Left ventricle myocardium inferior (tissue), 1 donor: Measurements from ENCODE around the gene CAMSAP3. TPM values are rescaled to one million over a fixed set of nuclear protein-coding genes. Genes with fewer than 3 reads are reported as not detected.
"Not testable (repeated sequence)": the region's sequence is repeated elsewhere in the genome, so short reads cannot be mapped to it uniquely, and the experiment has no call there.

Experiments used
- DNase-seq: peaks from one replicate; pipeline ENCODE4 v3.0.0-alpha.2; 2020
- H3K27ac ChIP-seq: fragments of 200-600 bp; replicated peaks from 2 replicates; pipeline ENCODE4 v1.8.0; 2021
- H3K27me3 ChIP-seq: fragments of 200-600 bp; 2 replicates; pipeline ENCODE4 v1.8.0; 2021; ENCODE audit warnings: low read depth
- H3K36me3 ChIP-seq: fragments of 200-600 bp; 2 replicates; pipeline ENCODE4 v1.8.0; 2021
- H3K4me1 ChIP-seq: fragments of 200-600 bp; 2 replicates; pipeline ENCODE4 v1.8.0; 2021
- H3K4me3 ChIP-seq: fragments of 200-600 bp; 2 replicates; pipeline ENCODE4 v1.8.0; 2021; ENCODE audit warnings: mild to moderate bottlenecking, moderate library complexity
- H3K9me3 ChIP-seq: fragments of 200-600 bp; replicated peaks from 2 replicates; pipeline ENCODE4 v1.8.0; 2021
- CTCF ChIP-seq: fragments of 200-600 bp; IDR thresholded peaks from 2 replicates; pipeline ENCODE4 v1.8.0; 2021; ENCODE audit warnings: antibody characterized with exemption, mild to moderate bottlenecking, borderline replicate concordance
- intact Hi-C: fragments of 100-400 bp; cut with micrococcal nuclease; formaldehyde crosslinking; loops from one replicate; pipeline ENCODE4 v1.11.0; 2022
- total RNA-seq: library from RNA; stranded (reverse); fragmentation: NEBNext Ultra II Directional; extraction: Animal tissue kit (Norgen Biotek cat#: 25700); gene quantifications from one replicate; pipeline ENCODE4 v1.2.1, GENCODE V29; 2021
- donor health status: DM: no; HTN: yes; CAD: no; lungs with severe emphysema.

The CAMSAP3 gene
- total RNA-seq, 1 donor from 2014 or later: 0.60 TPM

GRCh38 chr19:7641290-7642276, 45.9 kb downstream of the CAMSAP3 start:
- peaks cover 5% of the 10 kb centered on the region for H3K4me1 ChIP-seq
- no peak overlapping the region for H3K27ac ChIP-seq

GRCh38 chr19:7642295-7643030, 46.8 kb downstream of the CAMSAP3 start:
- H3K27me3 ChIP-seq: peaks cover 41% of the 10 kb centered on the region
- H3K27ac ChIP-seq: no peak overlapping the region
- no peak for DNase-seq
- H3K36me3 ChIP-seq: no peaks in the 10 kb centered on the region
- TF ChIP-seq CTCF: no peak
- H3K4me3 ChIP-seq: no peak overlapping the region
- no peaks in the 10 kb centered on the region for H3K4me1 ChIP-seq
- intact Hi-C loops: no loop called here
- no peaks in the 10 kb centered on the region for H3K9me3 ChIP-seq

More at GRCh38 chr19:7641290-7642276, 45.9 kb downstream of the CAMSAP3 start:
- Histone ChIP-seq H3K36me3 (no peaks in the 10 kb centered on the region), H3K9me3 (no peaks in the 10 kb centered on the region), H3K27me3 (peaks cover 42% of the 10 kb centered on the region), H3K4me3 (no peak overlapping the region)
- no peak for DNase-seq
- intact Hi-C loops: no loop called here
- TF ChIP-seq CTCF: no peak

- no peaks in the 10 kb centered on the region for H3K36me3 ChIP-seq
- H3K27ac ChIP-seq: no peak overlapping the region
- no peaks in the 10 kb centered on the region for H3K4me1 ChIP-seq
- H3K4me3 ChIP-seq: no peak overlapping the region
- DNase-seq: no peak
- TF ChIP-seq CTCF: no peak
- H3K27me3 ChIP-seq: peaks cover 41% of the 10 kb centered on the region
- no peaks in the 10 kb centered on the region for H3K9me3 ChIP-seq
- intact Hi-C loops: no loop called here
Measured at GRCh38 chr19:7643031-7643415, 47.4 kb downstream of the CAMSAP3 start.

GRCh38 chr19:7643629-7644549, 48.2 kb downstream of the CAMSAP3 start:
- H3K27me3 ChIP-seq: peaks cover 34% of the 10 kb centered on the region
- H3K4me1 ChIP-seq, H3K36me3 ChIP-seq, DNase-seq, H3K27ac ChIP-seq, intact Hi-C loops, H3K4me3 ChIP-seq, H3K9me3 ChIP-seq: not testable (repeated sequence)

GRCh38 chr19:7644550-7644877, 48.9 kb downstream of the CAMSAP3 start:
- H3K27me3 ChIP-seq: peaks cover 29% of the 10 kb centered on the region
- no peak for DNase-seq
- intact Hi-C loops: no loop called here

More at GRCh38 chr19:7644550-7644877, 48.9 kb downstream of the CAMSAP3 start:
- H3K9me3 ChIP-seq: no peaks in the 10 kb centered on the region
- no peak overlapping the region for H3K27ac ChIP-seq
- H3K4me1 ChIP-seq: peaks cover 5% of the 10 kb centered on the region
- no peak overlapping the region for H3K4me3 ChIP-seq
- TF ChIP-seq CTCF: no peak
- no peaks in the 10 kb centered on the region for H3K36me3 ChIP-seq
